Stimulated activated CD4-positive, alpha-beta T cell treated with anti-CD3 and anti-CD28 coated beads, Interleukin-4, amount 100 ng/mL, for 24 hours (primary cell): ENCODE measurements around the gene NCAM1.
A peak's percentile ranks its signal among the peaks of the same experiment; 100 is the strongest.

Source experiments
- DNase-seq: peaks from one replicate; pipeline ENCODE4 v3.0.0-alpha.2; 2020

NCAM1 gene

DNA sequence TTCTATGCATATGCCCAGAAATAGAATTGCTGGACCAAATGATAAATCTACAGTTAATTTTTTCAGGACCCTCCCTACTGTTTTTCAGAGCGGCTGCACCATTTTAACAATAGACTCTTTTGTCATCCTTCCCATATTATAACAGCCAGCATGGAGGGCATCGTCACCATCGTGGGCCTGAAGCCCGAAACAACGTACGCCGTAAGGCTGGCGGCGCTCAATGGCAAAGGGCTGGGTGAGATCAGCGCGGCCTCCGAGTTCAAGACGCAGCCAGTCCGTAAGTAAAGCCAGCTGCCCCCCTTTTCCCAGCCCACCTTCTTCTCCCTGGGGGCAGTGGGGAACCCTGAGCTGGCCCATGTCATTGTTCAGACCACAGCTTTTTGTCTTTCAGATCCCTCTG, 273.7 kb downstream of the NCAM1 start:
- no peak for DNase-seq

DNA sequence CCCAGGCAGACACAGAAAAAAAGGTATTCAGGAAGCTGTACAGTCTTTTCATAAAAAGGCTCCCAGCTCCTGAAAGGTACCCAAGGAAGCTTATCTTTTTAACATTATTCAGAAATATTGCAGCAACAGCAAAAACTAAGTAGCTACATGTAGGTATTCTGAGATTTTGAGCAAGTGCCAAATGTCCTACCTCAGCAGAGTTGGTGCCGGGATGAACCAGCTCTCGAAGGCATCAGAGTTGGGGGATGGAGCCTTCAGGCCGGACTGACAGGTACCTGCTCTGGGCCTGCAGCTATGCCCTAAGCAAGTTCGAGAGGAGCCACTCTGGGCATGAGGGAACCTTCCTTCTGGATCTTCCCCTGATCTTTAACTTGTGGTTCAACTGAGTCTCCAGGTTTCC, 276.0 kb downstream of the NCAM1 start:
- DNase-seq, result no peak

DNA sequence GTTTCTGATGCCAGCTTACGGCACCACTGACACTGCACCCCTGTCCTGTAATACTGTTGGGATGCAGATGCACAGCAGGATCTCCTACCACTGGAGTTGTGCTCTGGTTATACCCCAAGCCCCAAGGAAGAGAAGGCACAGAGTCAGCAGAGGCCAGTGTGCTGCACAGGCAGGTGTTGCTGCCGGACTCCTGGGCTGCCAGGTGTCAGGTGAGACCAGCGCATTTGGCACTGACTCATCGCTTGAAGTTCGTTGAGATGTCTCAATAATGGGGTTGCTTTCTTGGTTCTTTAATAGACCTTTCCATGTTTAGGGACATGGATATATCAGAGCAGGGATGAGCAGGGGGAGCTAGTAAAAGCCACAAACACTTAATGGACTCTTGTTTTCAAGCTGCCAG, 277.5 kb downstream of the NCAM1 start:
- DNase-seq, result no peak

GRCh38 chr11:113240389-113240788, 279.2 kb downstream of the NCAM1 start:
- no peak for DNase-seq

- no peak for DNase-seq
Measured at GRCh38 chr11:113240790-113241635, 279.8 kb downstream of the NCAM1 start.

DNA sequence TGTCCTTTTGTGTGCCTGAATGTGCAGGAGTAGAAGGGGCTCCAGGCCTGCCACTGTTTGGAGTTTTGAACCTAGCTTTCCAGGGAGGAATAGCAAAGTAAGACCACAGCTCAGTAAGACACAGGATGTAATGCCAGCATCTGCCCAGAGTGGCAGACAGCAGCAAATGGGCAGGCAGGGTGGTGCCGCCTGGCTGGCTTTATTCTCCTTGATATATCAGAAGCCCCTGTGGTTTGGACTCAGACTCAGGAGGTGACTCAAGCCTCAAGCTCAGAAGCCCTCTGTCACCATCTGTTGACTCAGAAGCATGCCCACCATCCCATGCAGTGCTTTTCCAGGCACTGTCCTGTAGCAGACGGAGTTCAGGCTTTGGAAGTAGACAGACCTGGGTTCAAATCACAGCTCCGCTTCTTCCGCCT, 280.4 kb downstream of the NCAM1 start:
- no peak for DNase-seq

- no peak for DNase-seq
Measured at GRCh38 chr11:113242060-113242459, 280.8 kb downstream of the NCAM1 start.

DNA sequence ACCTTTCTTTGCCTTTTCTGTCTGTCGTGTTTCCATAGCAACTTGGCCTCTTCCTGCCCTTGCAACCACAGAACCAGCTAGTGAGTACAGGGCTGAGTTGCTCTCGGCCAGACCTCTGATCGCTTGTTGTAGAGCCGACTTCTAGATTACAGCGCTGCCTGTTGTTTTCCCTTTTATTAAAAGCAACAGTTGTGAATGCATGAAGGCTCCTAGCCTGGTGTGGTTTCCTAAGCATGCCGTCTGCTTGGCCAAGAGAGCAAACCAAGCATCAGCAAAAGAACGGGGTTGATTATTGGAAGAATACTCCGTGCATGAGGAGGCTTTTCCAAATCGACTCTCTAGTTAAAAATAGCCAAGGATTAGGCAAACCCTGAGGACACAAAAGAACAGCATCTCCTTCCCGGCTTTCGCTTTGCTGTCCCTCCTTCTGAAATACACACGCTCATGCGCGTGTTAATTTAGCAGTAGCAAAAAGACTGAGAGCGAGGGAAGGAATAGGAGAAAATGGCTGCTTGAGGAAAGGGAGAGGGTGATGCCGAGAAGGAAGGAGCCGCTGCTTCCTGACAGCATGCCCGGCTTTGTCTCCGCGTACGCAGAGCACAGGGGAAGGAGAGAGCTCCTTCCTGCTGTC, 281.7 kb downstream of the NCAM1 start:
- peak; percentile 12 for DNase-seq

DNA sequence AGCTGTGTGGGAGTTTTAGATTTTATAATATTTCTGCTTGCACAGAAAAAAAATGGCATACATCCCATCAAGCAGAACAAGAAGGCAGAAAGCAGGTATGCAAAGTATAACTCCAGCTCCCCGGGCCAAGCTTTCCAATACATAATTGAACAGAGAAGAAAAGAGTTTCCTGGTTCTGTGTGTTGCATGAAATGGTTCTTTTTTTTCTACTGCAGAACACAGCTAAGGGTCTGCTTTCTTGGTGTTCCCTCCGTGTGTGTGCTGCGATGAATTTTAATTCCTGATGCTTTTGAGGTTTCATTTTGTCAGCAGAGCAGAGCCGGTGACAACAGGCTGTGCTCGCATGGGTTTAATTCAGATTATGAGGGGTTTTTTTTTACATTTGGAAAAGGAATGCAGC, 282.5 kb downstream of the NCAM1 start:
- no peak for DNase-seq

- DNase-seq, result no peak
Measured at GRCh38 chr11:113245216-113245615, 284.0 kb downstream of the NCAM1 start.

DNA sequence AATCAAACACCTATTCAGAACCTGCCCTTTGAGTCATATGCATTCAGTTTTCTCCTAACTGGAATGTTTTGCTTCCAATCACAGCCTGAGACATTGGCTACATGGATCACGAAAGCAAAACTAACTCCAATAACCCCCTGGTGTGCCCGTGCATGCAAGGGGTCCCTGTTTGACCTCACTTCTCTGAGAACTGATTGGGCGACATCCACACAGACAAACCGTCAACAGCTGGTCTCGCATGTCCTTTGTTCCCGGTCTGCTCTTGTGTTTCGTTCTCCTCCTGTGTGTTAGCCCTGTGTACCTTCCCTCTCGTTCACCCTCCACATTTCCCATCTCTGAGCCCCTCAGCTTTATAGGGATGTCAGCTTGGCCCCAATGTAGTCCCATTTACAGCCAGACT, 286.0 kb downstream of the NCAM1 start:
- no peak for DNase-seq

DNA sequence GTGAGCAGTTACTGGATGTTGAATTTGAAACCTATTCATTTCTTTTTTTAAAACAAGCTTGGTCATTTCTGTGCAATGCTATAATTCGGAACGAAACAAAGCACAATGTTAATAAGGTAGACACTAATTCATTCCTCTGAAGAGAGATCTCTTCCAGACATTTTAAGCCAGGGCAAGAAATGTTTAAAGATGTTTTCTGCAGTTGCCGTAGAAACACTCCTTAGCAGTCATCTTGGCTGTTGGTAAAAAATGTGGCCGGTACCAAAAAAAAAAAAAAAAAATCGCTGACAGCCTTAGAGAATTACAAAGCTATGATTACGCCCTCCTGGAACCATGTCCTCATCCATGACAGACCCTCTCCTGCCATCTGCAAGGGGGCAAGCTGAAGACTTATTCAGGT, 286.7 kb downstream of the NCAM1 start:
- no peak for DNase-seq

DNA sequence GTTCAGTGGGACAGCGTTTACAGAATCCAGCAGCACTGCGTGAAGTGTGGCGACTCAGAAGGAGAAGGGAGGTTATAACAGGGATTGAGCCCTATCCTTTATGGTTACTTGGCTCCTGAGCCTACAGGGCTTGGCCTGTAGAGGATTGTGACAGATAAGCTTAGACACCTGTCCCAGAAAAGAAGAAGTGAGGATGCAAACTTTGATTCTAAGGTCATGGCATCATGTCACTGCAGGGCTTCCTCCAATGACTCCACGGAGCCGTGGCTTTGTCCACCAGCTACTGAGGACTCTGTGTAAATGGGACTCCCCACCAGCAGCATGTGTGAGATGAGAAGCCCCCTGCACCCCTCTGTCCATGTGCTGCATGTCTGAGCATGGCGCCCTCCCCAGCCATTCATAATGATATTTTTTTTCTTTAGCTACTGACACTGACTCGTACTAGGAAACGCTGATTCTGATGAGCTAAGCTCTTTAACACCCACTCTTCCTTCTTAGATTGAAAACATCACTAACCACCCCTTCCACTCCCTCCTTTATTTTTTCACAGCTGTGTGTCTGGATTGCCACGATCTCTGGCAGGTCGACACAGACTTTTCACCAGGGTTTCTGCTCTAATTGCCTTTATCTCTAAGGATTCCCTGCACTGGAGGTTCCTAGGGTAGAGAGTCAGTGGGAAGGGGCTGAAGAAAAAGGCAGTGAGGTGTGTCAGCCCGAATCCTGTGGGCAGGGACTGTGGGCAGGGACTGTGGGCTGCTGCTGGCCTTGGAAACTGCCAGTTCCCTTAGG, 287.7 kb downstream of the NCAM1 start:
- DNase-seq, result no peak

GRCh38 chr11:113249491-113249763, 288.2 kb downstream of the NCAM1 start:
- no peak for DNase-seq

- no peak for DNase-seq
Measured at GRCh38 chr11:113249786-113250185, 288.6 kb downstream of the NCAM1 start.

- DNase-seq, result no peak
Measured at GRCh38 chr11:113251281-113251680, 290.1 kb downstream of the NCAM1 start.

- DNase-seq, result no peak
Measured at GRCh38 chr11:113253406-113253805, 292.2 kb downstream of the NCAM1 start.

DNA sequence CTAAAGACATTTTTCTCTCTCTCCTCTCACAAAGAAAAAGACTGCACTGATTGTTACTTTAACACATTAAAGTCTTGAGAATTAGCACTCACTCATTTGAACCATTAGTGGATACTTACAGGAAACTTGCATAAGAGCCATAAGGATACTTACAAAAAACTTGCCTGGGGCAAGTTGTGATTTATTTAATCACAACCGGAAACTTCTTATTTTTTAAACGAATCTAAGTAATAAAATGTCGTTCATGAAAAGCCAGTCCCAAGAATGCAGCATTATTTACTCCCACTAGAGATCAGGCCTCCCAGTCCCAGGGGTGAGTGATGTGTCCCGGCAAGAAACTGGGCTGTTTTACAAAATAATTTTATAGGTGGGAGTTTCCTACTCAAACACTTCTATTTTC, 293.9 kb downstream of the NCAM1 start:
- DNase-seq, result no peak

DNA sequence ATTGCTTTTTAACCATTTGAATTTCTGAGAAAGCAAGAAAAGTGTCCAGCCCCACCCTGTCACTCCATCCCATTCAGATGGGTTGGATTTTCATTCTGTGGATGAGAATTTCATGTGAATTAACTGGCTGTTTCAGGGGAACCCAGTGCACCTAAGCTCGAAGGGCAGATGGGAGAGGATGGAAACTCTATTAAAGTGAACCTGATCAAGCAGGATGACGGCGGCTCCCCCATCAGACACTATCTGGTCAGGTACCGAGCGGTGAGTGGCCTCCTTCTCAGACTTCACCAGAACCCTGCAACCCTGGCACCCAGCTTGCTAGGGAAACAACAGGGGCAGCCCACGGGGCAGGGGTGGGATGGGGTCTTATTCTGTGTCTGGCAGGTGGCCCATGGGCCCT, 294.5 kb downstream of the NCAM1 start:
- DNase-seq, result no peak

DNA sequence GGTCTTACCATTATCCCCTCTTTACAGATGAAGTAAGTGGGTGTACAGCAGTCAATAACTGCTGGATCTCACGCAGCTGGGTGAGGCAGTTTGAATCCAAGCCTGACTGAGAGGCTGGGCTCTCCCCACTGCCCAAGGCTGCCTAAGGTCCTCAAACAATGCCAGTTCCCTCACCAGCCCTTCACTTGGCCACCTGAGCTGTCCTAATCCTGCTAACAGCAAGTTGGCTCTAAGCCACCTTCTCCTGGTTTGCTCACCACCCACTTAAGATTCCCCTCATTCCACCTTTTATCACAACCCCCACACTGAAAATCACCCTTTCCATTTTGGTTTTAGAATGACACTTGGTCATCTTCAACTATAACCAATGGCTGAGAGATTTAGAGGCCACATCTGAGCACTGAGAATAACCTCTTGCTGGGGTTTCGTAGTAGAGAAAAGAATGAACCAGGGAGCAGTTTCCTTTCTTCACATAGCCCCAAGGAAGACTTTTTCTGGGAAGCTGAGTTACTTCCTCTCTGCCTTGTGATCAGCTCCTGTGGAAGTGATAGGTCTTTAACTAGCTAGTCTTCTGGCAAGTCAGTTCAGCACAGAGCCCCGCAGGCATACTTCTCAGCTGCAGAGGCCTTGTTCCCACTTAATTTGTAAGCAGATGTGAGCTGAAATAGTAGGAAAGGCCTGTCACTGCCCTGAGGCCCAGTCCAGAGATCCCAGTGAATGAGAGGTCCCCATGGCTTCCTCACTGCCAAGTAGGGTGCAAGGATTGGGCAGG, 295.4 kb downstream of the NCAM1 start:
- no peak for DNase-seq

GRCh38 chr11:113260096-113260425, 298.8 kb downstream of the NCAM1 start:
- no peak for DNase-seq

DNA sequence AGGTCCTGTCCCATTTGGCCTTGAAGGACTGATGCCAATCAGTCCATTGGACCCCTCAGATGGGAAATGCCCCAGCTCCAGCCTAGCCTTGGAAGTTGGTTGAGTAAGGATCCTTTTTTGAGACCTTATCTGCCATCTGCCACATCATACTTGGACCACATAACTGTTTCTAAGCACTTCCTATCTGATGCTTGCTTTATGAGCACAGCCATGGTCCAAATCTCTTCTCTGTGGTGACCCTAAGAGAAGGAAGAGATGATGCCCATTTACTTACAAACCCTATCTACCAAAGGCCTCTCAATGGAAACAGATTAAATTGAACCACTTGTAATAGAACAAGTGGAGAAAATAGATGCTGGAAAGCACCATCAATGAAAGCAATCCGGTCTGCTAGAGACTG, 299.3 kb downstream of the NCAM1 start:
- no peak for DNase-seq

DNA sequence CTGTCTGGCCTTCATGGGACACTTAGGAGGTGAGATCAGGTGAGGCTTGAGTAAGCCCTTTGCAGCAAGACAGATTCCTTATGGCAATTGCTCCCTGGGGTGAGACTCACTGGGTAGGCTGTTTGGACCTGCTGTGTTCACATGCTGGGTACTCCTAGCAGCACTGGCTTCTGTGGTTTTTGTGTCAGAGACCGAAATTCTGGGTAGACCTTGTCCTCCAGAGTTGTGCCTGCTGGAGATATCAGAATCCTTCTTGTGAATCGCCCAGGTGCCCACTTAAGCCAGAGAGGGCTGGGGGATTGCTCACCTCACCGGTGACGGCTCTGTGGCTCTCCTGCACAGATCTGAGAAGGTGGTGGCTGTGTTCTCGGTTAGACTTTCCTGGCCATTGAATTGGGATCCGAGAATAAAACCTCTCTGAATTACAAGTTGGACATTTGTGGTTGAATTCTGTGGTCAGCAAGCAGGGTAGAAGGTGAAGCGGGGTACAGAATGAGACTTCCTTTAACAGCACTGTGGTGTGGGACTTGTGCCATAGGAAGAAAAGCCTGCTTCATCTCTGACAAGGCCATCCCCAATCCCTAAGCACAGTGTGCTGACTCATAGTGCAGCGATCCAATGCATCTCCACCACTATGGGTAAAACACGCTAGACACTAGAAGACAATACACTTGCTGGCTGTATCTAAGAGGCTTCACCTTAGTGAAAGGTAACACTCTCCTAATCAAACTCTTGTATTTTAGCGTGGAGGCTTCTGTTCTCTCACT, 300.7 kb downstream of the NCAM1 start:
- DNase-seq, result no peak
